Measurements from ENCODE around the gene CTSD. TPM values are rescaled to one million over a fixed set of nuclear protein-coding genes. Genes with fewer than 3 reads are reported as not detected.

CTSD gene
- total RNA-seq, 4 donors from 2014 or later, result 182 to 290 (median 238) TPM

GRCh38 chr11:1707751-1708150 is 56.0 kb downstream of the CTSD start:
- WGBS, 2 donors (ENCODE audit: low coverage in 1 of 2), result 7 to 22% methylated on average over 4 of the region's 4 CpGs
- Histone ChIP-seq H3K36me3 (no peaks in the 10 kb centered on the region), H3K4me1 (no peaks in the 10 kb centered on the region), H3K4me3 (no peak overlapping the region), H3K27me3 (peaks cover 44% of the 10 kb centered on the region), H3K27ac (no peak overlapping the region), H3K9me3 (peaks cover 0 to 12% (median 0%) of the 10 kb centered on the region in 3 donors)
- TF ChIP-seq POLR2A (IDR thresholded peaks at IDR 0.05), result no peak
- TF ChIP-seq POLR2AphosphoS5 (IDR thresholded peaks at IDR 0.05), result no peak
- TF ChIP-seq EP300 (IDR thresholded peaks at IDR 0.05), result no peak
- no peak for TF ChIP-seq CTCF (IDR thresholded peaks at IDR 0.05)
- ATAC-seq, result no peak

- no peaks in the 10 kb centered on the region for H3K36me3 ChIP-seq
- no peak overlapping the region for H3K4me3 ChIP-seq
- peaks cover 43% of the 10 kb centered on the region for H3K27me3 ChIP-seq
- no peak for ATAC-seq
- no peaks in the 10 kb centered on the region for H3K4me1 ChIP-seq
- TF ChIP-seq POLR2A (IDR thresholded peaks at IDR 0.05) (no peak), EP300 (IDR thresholded peaks at IDR 0.05) (no peak), CTCF (IDR thresholded peaks at IDR 0.05) (no peak), POLR2AphosphoS5 (IDR thresholded peaks at IDR 0.05) (no peak)
- 40 to 63% methylated on average over 1 to 2 of the region's 17 CpGs for WGBS, 2 donors (ENCODE audit: low coverage in 1 of 2)
- peaks cover 0 to 12% (median 0%) of the 10 kb centered on the region in 3 donors for H3K9me3 ChIP-seq
- H3K27ac ChIP-seq, result no peak overlapping the region
These were observed 56.9 kb downstream of the CTSD start for GRCh38 chr11:1706634-1707400.

GRCh38 chr11:1705126-1706052 is 58.3 kb downstream of the CTSD start:
- Histone ChIP-seq H3K9me3 (peaks cover 0 to 2% (median 0%) of the 10 kb centered on the region in 3 donors), H3K4me3 (no peak overlapping the region), H3K4me1 (no peaks in the 10 kb centered on the region), H3K27ac (no peak overlapping the region), H3K27me3 (peaks cover 49% of the 10 kb centered on the region), H3K36me3 (no peaks in the 10 kb centered on the region)
- no peak for ATAC-seq
- TF ChIP-seq CTCF (IDR thresholded peaks at IDR 0.05) (no peak), EP300 (IDR thresholded peaks at IDR 0.05) (no peak), POLR2AphosphoS5 (IDR thresholded peaks at IDR 0.05) (no peak), POLR2A (IDR thresholded peaks at IDR 0.05) (no peak)
- WGBS, 2 donors (ENCODE audit: low coverage in 1 of 2), result 64 to 71% methylated on average over 7 to 11 of the region's 15 CpGs

GRCh38 chr11:1703146-1703545 is 60.6 kb downstream of the CTSD start:
- whole genome bisulfite sequencing, 2 donors (ENCODE audit: low coverage in 1 of 2), result 77 to 80% methylated on average over 6 of the region's 6 CpGs
- Histone ChIP-seq H3K36me3 (no peaks in the 10 kb centered on the region), H3K4me3 (no peak overlapping the region), H3K27me3 (peaks cover 67% of the 10 kb centered on the region), H3K4me1 (no peaks in the 10 kb centered on the region), H3K9me3 (no peaks in the 10 kb centered on the region), H3K27ac (no peak overlapping the region)
- TF ChIP-seq POLR2A (IDR thresholded peaks at IDR 0.05) (no peak), CTCF (IDR thresholded peaks at IDR 0.05) (no peak), POLR2AphosphoS5 (IDR thresholded peaks at IDR 0.05) (no peak), EP300 (IDR thresholded peaks at IDR 0.05) (no peak)
- ATAC-seq, result no peak

Other genes with a start within 250 kb of the CTSD start
- 1 to 10 TPM; 3.3 to 7.8 (median 4.9) TPM for gene DUSP8, start 191.7 kb downstream of the CTSD start, total RNA-seq
- gene KRTAP5-1, start 178.6 kb downstream of the CTSD start, total RNA-seq, result not detected
- gene KRTAP5-2, start 165.6 kb downstream of the CTSD start, total RNA-seq, result not detected
- not detected for gene KRTAP5-3, start 155.5 kb downstream of the CTSD start, total RNA-seq
- gene KRTAP5-4, start 141.8 kb downstream of the CTSD start, total RNA-seq, result not detected
- gene KRTAP5-5, start 134.2 kb downstream of the CTSD start, total RNA-seq, result not detected
- gene KRTAP5-6, start 66.7 kb downstream of the CTSD start, total RNA-seq, result not detected
- under 1 TPM in 3 of 4 donors, not detected in 1; 0.13 to 0.85 (median 0.31) TPM for gene IFITM10, start 13.3 kb downstream of the CTSD start, total RNA-seq
- gene SYT8, start 71.1 kb upstream of the CTSD start, total RNA-seq, result 1 to 10 TPM in 1 of 4 donors, not detected in 3; 2.2 TPM
- gene TNNI2, start 75.1 kb upstream of the CTSD start, total RNA-seq, result 1 to 10 TPM in 1 of 4 donors, not detected in 3; 1.0 TPM
- 100 to 1,000 TPM in 1 of 4 donors, 10 to 100 TPM in 3; 13.4 to 133 (median 47.7) TPM for gene LSP1, start 89.2 kb upstream of the CTSD start, total RNA-seq
- gene PRR33, start 128.0 kb upstream of the CTSD start, total RNA-seq, result not detected
- gene TNNT3, start 155.8 kb upstream of the CTSD start, total RNA-seq, result 1 to 10 TPM; 1.7 to 4.3 (median 2.5) TPM
- gene MRPL23, start 183.4 kb upstream of the CTSD start, total RNA-seq, result 100 to 1,000 TPM in 2 of 4 donors, 10 to 100 TPM in 2; 87.0 to 132 (median 106) TPM
- 100 to 1,000 TPM in 3 of 4 donors, 10 to 100 TPM in 1; 77.5 to 429 (median 399) TPM for gene H19, start 233.9 kb upstream of the CTSD start, total RNA-seq